ENCODE results near the gene DMRT1.

DMRT1 gene

DNA sequence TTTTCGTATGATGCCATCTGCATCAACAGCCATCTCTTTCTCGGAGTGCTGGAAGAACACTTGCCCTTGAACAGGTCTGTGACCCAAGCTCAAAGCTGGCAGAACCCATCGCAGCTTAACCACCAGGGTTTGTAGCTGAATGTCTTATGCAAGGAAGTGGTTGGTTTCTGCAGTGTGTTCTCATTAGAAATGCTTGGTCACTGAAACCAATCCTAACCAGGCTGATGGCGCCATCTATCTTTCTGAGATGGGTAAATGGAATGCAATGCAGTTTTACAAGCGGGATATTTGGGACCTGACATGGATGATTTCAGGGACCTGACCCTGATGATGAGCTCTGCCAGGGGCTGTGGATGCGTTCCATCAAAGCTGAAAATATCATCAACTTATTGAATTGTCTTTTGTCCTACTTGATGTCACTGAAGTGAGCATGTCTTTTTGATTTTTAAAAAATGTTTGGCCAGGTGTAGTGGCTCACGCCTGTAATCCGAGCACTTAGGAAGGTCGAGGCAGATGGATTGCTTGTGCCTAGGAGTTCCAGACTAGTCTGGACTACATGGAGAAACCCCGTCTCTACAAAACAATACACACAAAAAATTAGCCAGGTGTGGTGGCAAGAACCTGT, 163.7 kb downstream of the DMRT1 start:
- no peak for FAIRE-seq

DNA sequence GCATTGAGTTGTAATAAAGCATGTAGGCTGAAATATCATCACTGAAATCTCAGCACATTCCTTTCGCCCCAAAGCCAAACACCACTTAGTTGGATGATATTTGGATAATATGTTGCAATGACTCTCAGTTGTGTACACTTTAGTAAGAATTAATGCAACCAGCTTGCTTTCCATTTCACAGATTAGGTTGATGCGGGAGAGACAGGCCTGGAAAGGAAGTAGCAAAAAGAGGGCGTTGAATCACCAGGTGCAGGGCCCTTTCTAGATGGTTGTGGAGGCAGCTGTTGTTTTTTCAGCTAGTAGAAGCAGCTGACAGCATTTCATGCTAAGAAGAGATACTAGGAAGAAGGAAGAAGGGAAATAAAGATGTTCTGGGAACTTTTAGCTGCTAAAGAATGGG, 165.8 kb downstream of the DMRT1 start:
- FAIRE-seq, result no peak

DNA sequence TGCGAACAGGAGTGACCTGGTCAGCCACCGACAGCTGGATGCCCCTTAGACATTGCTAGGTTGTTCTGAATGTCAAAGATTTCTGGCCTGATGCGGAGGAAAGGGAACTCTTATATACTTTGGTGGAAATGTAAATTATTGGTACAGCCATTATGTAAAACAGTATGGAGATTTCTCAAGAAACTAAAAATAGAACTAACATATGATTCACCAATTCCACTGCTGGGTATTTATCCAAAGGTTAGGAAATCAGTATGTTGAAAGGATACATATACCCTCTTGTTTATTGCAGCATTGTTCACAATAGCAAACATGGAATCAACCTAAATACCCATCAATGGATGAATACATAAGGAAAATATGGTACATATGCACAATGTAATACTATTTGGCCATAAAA, 166.7 kb downstream of the DMRT1 start:
- no peak for FAIRE-seq

DNA sequence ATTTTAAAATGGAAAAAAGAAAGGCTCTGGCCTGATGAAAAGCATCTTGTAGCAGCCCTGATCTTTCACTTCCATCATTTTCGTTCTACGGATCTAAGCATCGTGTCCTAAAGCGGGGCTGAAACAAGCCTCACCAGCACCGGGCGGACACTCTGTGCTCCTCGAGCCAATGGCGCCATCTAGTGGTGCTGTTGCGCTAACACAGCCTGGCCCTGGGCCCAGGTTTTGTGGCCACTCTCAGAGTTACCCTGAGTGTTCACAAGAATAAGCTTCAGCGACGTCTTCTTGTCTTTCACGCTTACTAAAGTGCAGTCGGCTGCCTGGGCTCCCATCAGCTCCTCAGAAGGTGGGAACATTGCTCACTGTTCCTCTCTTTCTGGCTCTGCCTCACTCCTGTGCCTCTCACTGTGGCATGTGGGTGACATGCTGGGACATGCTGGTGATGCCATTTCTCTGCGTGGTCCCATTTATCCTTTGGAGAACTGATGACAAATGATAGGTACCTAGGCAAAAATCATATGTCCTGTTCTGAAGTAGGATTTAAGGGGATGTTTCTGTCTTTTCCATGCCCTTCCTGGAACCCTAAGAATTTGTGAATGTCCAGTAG, 167.7 kb downstream of the DMRT1 start:
- no peak for FAIRE-seq

DNA sequence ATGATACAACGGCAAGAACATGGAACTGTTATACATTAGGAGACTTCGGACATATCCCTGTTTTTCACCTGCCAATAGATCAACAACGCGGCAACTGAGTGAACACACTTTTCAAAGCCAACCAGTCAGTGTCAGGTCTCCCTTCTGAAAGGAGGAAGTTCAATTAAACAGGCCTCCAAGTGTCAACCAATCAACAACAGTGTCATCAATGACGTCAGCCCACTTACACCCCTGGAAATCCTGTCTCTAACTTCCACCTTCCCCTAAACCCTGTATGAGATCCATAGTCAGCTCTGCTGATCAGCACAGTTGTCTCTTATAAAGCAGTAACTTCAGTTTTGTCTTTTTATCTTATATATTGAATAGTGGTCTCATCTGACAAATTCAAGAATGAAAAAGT, 171.5 kb downstream of the DMRT1 start:
- no peak for FAIRE-seq

DNA sequence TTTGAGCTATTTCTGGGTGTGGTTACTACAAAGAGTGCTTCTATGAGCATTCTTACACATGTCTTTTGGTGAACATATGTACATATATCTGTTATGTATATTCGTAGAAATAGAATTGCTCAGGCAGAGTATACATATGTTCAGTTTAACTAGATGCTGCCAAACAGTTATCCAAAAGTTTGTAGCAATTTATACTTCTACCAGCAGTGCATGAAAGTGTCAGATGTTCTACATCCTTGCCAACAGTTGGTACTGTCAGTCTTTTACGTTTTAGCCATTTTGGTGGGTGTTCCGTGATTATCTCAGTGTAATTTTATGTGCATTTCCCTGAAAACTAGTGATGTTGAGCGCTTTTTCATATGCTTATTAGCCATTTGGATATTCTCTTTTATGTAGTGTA, 172.7 kb downstream of the DMRT1 start:
- FAIRE-seq, result no peak

DNA sequence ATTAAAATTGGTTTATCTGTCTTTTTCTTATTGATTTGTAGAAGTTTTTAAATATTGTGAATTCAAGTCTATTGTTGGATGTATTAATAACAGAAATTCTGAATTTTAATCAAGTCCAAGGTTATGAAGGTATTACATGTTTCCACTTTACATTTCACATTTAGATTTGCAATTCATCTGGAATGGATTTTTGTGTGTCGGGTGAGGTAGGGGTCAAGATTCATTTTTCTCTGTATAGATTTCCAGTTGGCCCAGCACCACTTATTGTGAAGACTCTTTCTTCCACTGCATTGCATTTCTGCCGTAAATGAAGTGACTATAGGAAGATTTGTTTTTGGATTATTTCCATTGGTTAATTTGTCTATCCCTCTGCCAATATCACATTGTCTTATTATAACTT, 173.1 kb downstream of the DMRT1 start:
- FAIRE-seq, result no peak

DNA sequence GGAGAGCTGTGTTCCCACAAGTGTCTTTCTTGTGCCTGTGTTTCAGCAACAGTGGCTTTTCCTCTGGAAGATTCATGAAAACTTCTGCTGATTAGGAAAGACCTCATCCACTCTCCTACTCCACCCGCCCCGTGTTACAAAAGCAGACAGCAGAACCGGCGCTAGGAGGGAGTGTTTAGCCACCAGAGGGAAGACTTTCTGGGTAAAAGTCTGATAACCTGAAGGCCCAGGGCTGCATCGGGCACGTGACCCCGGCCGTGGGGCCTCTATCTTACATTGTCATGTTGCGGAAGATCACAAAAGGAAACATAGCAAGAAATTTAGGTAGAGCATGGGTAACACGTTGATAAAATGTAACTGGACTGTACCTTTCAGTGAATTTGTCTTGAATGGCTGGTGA, 176.6 kb downstream of the DMRT1 start:
- FAIRE-seq, result no peak

Measured in TTC549 (cell line).